ENCODE data around the gene SCFD1.
"Not testable (repeated sequence)": the region's sequence is repeated elsewhere in the genome, so short reads cannot be mapped to it uniquely, and the experiment has no call there.

SCFD1 gene, protein sequence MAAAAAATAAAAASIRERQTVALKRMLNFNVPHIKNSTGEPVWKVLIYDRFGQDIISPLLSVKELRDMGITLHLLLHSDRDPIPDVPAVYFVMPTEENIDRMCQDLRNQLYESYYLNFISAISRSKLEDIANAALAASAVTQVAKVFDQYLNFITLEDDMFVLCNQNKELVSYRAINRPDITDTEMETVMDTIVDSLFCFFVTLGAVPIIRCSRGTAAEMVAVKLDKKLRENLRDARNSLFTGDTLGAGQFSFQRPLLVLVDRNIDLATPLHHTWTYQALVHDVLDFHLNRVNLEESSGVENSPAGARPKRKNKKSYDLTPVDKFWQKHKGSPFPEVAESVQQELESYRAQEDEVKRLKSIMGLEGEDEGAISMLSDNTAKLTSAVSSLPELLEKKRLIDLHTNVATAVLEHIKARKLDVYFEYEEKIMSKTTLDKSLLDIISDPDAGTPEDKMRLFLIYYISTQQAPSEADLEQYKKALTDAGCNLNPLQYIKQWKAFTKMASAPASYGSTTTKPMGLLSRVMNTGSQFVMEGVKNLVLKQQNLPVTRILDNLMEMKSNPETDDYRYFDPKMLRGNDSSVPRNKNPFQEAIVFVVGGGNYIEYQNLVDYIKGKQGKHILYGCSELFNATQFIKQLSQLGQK

DNA sequence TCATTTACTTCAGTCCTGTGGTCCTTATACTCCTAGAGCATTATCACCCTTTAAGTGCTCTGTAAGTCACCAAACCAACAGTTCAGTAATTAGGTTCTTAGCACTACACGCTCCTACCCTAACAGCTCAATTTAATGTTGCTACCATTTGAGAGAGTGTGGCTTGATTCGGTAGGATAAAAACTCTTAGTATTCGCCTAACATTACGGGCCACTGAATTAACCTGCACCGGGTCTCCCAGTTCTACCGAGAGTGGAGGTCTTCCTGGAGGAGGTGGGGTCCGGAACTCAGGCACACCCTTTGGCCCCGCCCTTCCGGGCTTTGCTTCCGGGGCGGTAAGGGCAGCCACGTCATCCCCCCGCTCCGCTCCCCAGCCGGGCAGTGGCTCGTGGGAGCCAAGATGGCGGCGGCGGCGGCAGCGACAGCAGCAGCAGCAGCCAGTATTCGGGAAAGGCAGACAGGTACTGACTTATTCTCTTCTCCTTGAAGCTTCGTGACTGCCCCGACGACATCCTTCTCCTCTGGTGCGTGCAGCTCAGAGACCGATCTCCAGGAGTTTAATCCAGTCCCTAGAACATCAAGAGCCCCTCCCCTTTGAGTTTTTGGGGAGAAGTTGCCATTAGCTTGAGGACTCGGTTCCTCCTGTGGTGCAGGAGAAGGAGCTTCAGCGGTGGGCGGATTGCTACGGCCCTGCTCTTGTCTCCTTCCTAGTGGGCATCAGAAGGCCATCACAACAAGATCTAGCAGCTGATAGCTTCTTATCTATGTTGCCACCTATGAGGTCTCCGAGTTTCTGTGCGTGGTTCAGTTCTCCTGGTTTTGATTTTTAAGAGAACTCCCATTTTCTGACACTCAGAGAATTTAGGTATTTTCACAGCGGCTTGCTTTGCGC, at the start of gene SCFD1:
Gene SCFD1 (plus strand): TSS at position 380 of the 891 bp plus-strand sequence. CDS start 20 bp downstream, at position 400.
- peak within 1 kb of the TSS; percentile 88 for H3K4me3 Mint-ChIP-seq
- DNase-seq: peak; percentile 95
- peaks cover 47% of the 10 kb centered on the region for H3K4me1 Mint-ChIP-seq (ENCODE audit: low read depth)
- peak within 1 kb of the TSS; percentile 93 for H3K27ac Mint-ChIP-seq
- H3K36me3 Mint-ChIP-seq (ENCODE audit: low read depth): peaks cover 29% of the 10 kb centered on the region
- H3K27me3 Mint-ChIP-seq: no peaks in the 10 kb centered on the region
- no peaks in the 10 kb centered on the region for H3K9me3 Mint-ChIP-seq

DNA sequence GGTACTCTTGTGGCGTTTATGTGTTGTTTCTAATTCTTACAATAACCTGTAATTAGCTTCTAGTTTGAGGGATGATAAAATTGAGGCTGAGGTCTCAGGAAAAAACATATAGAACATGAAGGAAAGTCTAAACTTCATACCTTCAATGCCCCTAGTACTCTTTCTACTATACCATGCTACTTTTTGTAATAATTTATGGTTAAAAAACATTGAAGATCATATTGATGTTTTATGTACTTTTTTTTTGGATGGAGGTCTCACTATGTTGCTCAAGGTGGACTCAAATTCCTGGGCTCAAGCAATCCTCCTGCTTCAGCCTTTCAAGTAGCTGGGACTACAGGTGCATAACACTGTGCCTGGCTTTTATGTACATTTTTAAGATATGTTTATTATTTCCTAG, 49.3 kb upstream of the SCFD1 start:
- no peaks in the 10 kb centered on the region for H3K27me3 Mint-ChIP-seq
- H3K27ac Mint-ChIP-seq: no peak overlapping the region
- H3K4me1 Mint-ChIP-seq (ENCODE audit: low read depth): peaks cover 87% of the 10 kb centered on the region
- H3K4me3 Mint-ChIP-seq: no peak overlapping the region
- H3K9me3 Mint-ChIP-seq: no peaks in the 10 kb centered on the region
- no peak for DNase-seq
- peaks cover 35% of the 10 kb centered on the region for H3K36me3 Mint-ChIP-seq (ENCODE audit: low read depth)

DNA sequence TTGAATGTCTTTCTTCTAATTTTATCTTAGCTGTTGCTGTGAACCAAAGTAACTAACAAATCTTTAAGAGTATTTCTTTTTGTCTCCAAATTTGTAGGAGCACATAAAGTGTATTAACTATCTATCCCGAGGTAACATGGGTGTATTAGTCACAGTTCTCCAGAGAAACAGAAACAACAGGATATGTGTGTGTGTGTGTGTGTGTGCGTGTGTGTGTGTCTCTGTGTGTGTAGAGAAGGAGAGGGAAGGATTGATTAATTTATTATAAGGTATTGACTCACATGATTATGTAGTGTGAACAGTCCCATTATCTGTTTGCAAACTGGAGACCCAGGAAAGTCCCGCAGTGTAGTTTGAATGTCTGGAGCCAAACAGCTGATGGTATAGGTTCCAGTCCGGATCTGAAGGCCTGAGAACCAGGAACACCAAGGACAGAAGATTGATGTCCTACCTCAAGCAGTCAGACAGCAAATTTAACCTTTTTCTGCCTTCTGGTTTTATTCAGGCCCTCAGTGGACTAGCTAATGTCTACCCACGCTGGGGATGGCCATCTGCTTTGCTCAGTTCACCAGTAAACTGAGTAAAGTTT, 48.8 kb upstream of the SCFD1 start:
- H3K27ac Mint-ChIP-seq: no peak overlapping the region
- no peaks in the 10 kb centered on the region for H3K27me3 Mint-ChIP-seq
- H3K9me3 Mint-ChIP-seq: no peaks in the 10 kb centered on the region
- no peak overlapping the region for H3K4me3 Mint-ChIP-seq
- H3K36me3 Mint-ChIP-seq (ENCODE audit: low read depth): peaks cover 38% of the 10 kb centered on the region
- no peak for DNase-seq
- peaks cover 87% of the 10 kb centered on the region for H3K4me1 Mint-ChIP-seq (ENCODE audit: low read depth)

DNA sequence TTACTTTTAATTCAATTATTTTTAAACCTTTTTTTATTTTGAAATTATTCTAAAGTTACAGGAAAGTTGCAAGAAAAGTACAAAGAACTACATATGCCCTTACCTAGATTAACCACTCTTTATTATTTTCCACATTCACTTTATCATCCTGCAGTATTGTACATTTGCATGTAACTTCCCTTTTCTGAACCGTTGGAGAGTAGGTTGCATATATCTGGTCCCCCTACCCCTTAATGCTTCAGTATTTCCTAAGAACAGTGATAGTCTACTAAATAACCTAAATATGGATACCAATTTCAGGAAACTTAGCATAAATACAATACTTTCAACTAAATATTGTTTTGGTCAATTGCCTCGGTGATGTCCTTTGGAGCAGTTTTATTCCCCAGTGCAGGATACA, 48.2 kb upstream of the SCFD1 start:
- H3K4me1 Mint-ChIP-seq (ENCODE audit: low read depth): peaks cover 88% of the 10 kb centered on the region
- H3K4me3 Mint-ChIP-seq: no peak overlapping the region
- H3K27ac Mint-ChIP-seq: no peak overlapping the region
- peaks cover 38% of the 10 kb centered on the region for H3K36me3 Mint-ChIP-seq (ENCODE audit: low read depth)
- no peaks in the 10 kb centered on the region for H3K9me3 Mint-ChIP-seq
- no peaks in the 10 kb centered on the region for H3K27me3 Mint-ChIP-seq
- no peak for DNase-seq

DNA sequence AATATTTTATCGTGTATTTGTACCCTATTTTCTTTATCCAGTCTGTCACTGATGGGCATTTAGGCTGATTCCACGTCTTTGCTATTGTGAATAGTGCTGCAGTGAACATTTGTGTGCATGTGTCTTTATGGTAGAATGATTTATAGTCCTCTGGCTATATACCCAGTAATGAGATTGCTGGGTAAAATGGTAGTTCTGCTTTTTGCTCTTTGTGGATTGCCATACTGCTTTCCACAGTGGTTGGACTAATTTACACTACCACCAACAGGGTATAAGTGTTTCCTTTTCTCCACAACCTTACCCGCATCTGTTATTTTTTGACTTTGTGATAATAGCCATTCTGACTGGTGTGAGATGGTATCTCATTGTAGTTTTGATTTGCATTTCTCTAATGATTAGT, 47.3 kb upstream of the SCFD1 start:
- Mint-ChIP-seq H3K36me3 (ENCODE audit: low read depth) (peaks cover 38% of the 10 kb centered on the region), H3K4me1 (ENCODE audit: low read depth) (peaks cover 81% of the 10 kb centered on the region)
- not testable (repeated sequence) for DNase-seq, H3K27ac Mint-ChIP-seq, H3K9me3 Mint-ChIP-seq, H3K27me3 Mint-ChIP-seq, H3K4me3 Mint-ChIP-seq

DNA sequence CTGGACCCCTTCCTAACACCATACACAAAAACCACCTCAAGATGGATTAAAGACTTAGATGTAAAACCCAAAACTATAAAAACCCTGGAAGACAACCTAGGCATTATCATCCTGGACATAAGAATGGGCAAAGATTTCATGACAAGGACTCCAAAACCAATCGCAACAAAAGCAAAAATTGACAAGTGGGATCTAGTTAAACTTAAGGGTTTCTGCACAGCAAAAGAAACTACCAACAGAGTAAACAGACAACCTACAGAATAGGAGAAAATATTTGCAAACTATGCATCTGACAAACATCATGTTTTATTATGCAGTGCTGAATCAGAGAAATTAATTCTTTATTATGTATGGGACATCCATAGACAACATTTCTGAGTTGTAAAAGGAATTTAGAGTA, 45.8 kb upstream of the SCFD1 start:
- Mint-ChIP-seq H3K36me3 (ENCODE audit: low read depth) (peaks cover 41% of the 10 kb centered on the region), H3K4me1 (ENCODE audit: low read depth) (peaks cover 69% of the 10 kb centered on the region)
- H3K4me3 Mint-ChIP-seq, H3K27ac Mint-ChIP-seq, H3K27me3 Mint-ChIP-seq, H3K9me3 Mint-ChIP-seq, DNase-seq: not testable (repeated sequence)

DNA sequence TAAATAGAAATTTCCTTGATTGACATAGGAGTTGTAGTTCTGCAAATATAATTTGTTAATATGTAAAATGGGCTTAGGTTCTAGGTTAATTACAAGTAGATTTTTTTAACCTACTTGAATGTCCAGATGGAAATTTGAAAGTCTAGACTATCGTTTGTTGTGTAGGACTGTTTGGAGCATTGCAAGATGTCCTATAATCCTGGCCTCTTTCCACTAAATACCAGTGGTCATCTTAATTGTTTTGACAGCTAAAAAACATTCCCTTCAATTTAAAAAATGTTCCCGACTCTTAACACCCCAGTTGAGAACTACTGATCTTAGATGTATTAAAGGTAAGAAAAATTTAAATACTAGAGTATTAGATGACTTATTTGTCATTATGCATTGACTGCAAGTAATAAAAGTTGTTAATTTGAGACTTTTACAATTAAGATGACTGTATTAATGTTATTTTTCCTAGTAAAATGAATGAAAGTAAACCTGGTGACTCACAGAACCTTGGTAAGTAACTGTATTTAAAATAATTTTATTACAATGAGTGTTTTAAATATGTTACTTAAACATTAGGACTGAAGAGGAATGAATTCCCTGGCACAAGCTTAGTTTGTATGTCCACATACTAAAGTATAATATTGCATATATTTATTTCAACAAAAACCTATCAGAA, 41.4 kb upstream of the SCFD1 start:
- Mint-ChIP-seq H3K27ac (no peak overlapping the region), H3K9me3 (peaks cover 13% of the 10 kb centered on the region), H3K27me3 (no peaks in the 10 kb centered on the region), H3K4me3 (no peak overlapping the region), H3K4me1 (ENCODE audit: low read depth) (peaks cover 48% of the 10 kb centered on the region), H3K36me3 (ENCODE audit: low read depth) (peaks cover 60% of the 10 kb centered on the region)
- no peak for DNase-seq

DNA sequence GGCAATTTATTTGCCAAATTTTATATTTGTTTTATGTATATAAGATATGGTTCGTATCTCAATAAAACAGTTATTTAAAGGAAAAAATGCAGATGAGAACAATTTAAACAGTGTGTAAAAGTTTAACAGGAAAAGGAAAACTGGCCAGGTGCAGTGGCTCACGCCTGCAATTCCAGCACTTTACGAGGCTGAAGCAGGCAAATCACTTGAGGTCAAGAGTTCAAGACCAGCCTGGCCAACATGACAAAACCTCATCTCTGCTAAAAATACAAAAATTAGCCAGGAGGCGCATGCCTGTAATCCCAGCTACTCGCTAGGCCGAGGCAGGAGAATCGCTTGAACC, 40.9 kb upstream of the SCFD1 start:
- no peak for DNase-seq
- Mint-ChIP-seq H3K36me3 (ENCODE audit: low read depth) (peaks cover 60% of the 10 kb centered on the region), H3K4me3 (no peak overlapping the region), H3K27me3 (no peaks in the 10 kb centered on the region), H3K4me1 (ENCODE audit: low read depth) (peaks cover 48% of the 10 kb centered on the region), H3K9me3 (peaks cover 13% of the 10 kb centered on the region), H3K27ac (no peak overlapping the region)

DNA sequence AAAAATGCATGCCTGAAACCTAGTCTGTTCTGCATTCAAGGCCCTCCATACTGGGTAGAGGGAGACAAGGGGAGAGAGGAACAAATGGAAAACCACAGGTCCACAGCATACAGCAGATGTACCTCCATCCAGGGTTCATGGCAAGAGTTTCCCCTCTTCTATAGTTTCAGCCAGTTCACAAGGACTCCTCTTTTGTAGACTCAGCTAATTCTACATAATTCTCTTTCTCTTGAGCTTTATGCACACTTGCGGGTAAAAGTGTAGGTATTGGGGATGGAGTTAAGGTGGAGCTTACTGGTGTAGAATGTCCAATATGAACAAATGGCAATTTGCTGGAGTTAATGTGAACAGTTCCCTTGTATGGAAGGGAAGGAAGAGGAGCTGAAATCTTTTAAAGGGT, 39.7 kb upstream of the SCFD1 start:
- H3K27me3 Mint-ChIP-seq: no peaks in the 10 kb centered on the region
- H3K4me3 Mint-ChIP-seq: no peak overlapping the region
- H3K36me3 Mint-ChIP-seq (ENCODE audit: low read depth): peaks cover 63% of the 10 kb centered on the region
- H3K9me3 Mint-ChIP-seq: peaks cover 13% of the 10 kb centered on the region
- H3K27ac Mint-ChIP-seq: no peak overlapping the region
- no peak for DNase-seq
- H3K4me1 Mint-ChIP-seq (ENCODE audit: low read depth): peaks cover 47% of the 10 kb centered on the region

DNA sequence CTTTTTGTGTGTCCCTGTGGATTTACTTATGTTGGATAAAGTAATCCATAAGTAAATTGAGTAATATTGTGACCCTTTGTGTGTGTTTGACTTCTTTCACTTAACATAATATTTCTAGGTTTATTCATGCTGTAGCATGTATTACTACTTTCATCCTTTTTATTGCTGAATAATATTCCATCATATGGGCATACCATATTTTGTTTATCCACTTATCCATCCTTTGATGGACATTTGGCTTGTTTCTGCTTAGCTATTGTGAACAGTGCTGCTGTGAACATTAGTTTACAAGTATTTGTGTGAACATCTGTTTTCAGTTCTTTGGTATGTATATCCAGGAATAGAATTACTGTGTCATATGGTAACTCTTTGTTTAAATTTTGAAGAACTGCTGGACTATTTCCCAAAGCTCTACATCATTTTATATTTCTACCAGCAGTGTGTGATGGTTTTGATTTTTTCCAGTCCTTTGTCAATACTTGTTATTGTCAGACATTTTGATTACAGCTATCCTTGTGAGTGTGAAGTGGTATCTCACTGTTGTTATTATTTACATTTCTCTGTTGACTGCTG, 38.0 kb upstream of the SCFD1 start:
- peaks cover 13% of the 10 kb centered on the region for H3K9me3 Mint-ChIP-seq
- peaks cover 36% of the 10 kb centered on the region for H3K4me1 Mint-ChIP-seq (ENCODE audit: low read depth)
- peaks cover 74% of the 10 kb centered on the region for H3K36me3 Mint-ChIP-seq (ENCODE audit: low read depth)
- H3K27ac Mint-ChIP-seq: no peak overlapping the region
- H3K27me3 Mint-ChIP-seq: no peaks in the 10 kb centered on the region
- no peak overlapping the region for H3K4me3 Mint-ChIP-seq
- no peak for DNase-seq

DNA sequence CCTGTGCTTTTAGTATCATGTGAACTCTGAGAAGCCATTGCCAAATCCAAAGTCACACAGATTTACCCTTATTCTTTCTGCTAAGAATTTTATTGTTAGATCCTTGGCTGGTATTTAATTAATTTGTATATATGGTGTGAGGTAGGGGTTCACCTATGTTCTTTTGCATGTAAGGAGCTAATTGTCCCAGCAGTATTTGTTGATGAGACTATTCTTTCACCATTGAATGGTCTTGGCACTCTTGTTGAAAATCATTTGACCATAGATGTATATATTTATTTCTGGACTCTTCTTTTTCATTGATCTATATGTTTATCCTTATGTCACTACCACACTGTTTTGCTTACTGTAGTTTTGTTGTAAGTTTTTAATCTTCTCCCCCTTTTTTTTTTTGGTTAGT, 36.9 kb upstream of the SCFD1 start:
- Mint-ChIP-seq H3K27ac (no peak overlapping the region), H3K9me3 (peaks cover 13% of the 10 kb centered on the region), H3K36me3 (ENCODE audit: low read depth) (peaks cover 84% of the 10 kb centered on the region), H3K27me3 (no peaks in the 10 kb centered on the region), H3K4me3 (no peak overlapping the region), H3K4me1 (ENCODE audit: low read depth) (peaks cover 36% of the 10 kb centered on the region)
- DNase-seq: no peak

DNA sequence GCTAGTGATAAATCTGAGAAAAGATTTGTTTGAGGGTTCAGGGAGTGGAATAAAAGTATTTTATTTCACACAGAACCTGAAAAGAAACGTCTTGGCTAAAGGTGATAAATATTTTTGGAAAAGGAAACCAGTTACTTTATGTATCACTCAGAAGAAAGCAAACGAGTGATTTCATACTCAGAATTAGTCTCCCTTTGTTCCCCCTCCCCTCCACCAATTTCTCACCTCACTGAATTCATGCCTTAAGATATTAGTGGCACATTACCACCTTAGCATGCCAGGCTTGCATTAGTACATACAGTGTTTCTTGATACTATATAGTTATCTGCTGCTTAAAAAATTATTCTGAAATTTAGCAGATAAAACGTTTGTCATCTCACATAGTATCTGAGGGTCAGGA, 35.0 kb upstream of the SCFD1 start:
- no peak overlapping the region for H3K27ac Mint-ChIP-seq
- no peak overlapping the region for H3K4me3 Mint-ChIP-seq
- H3K36me3 Mint-ChIP-seq (ENCODE audit: low read depth): peaks cover 94% of the 10 kb centered on the region
- H3K4me1 Mint-ChIP-seq (ENCODE audit: low read depth): peaks cover 32% of the 10 kb centered on the region
- no peaks in the 10 kb centered on the region for H3K27me3 Mint-ChIP-seq
- peaks cover 13% of the 10 kb centered on the region for H3K9me3 Mint-ChIP-seq
- no peak for DNase-seq

DNA sequence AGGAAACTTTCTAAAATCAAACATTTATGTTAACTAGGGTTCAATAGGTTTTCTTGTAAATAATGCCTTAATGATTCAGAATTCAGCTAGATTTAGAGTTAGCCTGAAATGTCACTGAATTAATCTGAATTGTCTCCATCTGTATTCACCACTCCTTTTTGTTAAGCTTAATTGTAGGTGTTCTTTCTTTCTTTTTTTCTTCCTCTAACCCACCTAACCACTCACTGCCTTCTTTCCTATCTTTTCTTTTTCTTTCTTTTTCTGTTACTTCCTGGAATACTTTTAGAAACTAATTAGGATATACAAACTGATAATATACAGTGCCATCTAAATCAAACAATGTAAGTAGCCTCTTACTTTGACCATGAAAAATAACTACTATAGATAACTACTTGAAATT, 33.2 kb upstream of the SCFD1 start:
- no peak overlapping the region for H3K27ac Mint-ChIP-seq
- H3K36me3 Mint-ChIP-seq (ENCODE audit: low read depth): peaks cover 88% of the 10 kb centered on the region
- peaks cover 7% of the 10 kb centered on the region for H3K9me3 Mint-ChIP-seq
- no peak overlapping the region for H3K4me3 Mint-ChIP-seq
- DNase-seq: no peak
- peaks cover 27% of the 10 kb centered on the region for H3K4me1 Mint-ChIP-seq (ENCODE audit: low read depth)
- no peaks in the 10 kb centered on the region for H3K27me3 Mint-ChIP-seq

DNA sequence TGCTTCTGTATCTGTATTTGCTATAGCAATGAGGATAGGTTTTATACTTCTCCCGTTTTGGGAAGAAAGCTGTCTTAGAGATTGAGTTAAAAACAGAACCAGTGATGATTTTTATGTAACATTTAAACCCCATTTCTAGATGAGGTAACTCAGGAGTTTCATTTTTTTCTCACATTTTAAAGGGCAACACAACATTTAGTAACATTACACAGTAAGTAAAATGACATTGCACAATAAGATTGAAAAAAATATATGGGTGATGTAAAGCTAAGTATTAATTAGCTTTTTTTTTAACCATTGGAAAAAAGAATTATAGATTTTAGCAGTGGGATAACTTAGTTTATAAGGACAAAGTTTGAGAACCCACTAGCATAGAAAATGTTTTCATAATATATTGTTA, 25.2 kb upstream of the SCFD1 start:
- peak overlapping the region; percentile 52 for H3K27ac Mint-ChIP-seq
- no peaks in the 10 kb centered on the region for H3K9me3 Mint-ChIP-seq
- H3K36me3 Mint-ChIP-seq (ENCODE audit: low read depth): peaks cover 68% of the 10 kb centered on the region
- no peaks in the 10 kb centered on the region for H3K4me1 Mint-ChIP-seq (ENCODE audit: low read depth)
- H3K27me3 Mint-ChIP-seq: no peaks in the 10 kb centered on the region
- DNase-seq: no peak
- no peak overlapping the region for H3K4me3 Mint-ChIP-seq

All from activated T-cell treated with anti-CD3 and anti-CD28 coated beads, Interleukin-2, amount 50 U/mL, for 24 hours (primary cell).